ENCODE data around the gene SULT6B1. TPM values are rescaled to one million over a fixed set of nuclear protein-coding genes. Genes with fewer than 3 reads are reported as not detected.

SULT6B1 gene
- total RNA-seq, 1 experiment from 2014 or later: not detected

- no peak for DNase-seq (ENCODE audit: low read depth)
Observed at GRCh38 chr2:37153224-37153623, 35.2 kb downstream of the SULT6B1 start.

- no peak for DNase-seq (ENCODE audit: low read depth)
Observed at GRCh38 chr2:37149626-37150322, 38.7 kb downstream of the SULT6B1 start.

- DNase-seq (ENCODE audit: low read depth): no peak
Observed at GRCh38 chr2:37148325-37148724, 40.1 kb downstream of the SULT6B1 start.

DNA sequence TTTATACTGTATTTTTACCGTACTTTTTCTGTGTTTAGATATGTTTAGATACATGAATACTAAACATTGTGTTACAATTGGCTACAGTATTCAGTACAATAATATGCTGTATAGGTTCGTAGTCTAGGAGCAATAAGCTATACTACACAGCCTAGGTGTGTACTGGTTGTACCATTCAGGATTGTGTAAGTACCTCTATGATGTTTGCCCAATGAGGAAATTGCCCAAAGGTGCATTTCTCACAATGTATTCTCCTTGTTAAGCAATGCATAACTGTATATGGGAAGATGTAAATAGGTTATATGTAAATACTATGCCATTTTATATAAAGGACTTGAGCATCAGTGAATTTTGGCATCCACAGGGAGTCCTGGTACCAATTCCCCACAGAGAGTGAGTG is 42.4 kb downstream of the SULT6B1 start:
- DNase-seq (ENCODE audit: low read depth): no peak

DNA sequence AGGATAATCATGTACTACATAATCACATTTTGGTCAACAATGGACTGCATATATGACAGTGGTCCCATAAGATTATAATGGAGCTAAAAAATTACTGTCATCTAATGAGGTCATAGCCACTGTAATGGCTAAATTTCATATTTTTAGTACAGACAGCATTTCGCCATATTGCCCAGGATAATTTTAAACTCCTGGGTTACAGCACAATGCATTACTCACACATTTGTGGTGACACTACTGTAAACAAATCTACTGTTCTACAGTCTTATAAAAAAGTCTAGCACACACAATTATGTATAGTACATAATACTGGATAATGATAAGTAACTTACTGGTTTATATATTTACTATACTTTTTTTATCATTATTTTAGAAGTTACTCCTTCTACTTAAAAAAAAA is 44.5 kb downstream of the SULT6B1 start:
- no peak for DNase-seq (ENCODE audit: low read depth)

GRCh38 chr2:37142546-37142945 is 45.9 kb downstream of the SULT6B1 start:
- DNase-seq (ENCODE audit: low read depth): no peak

DNA sequence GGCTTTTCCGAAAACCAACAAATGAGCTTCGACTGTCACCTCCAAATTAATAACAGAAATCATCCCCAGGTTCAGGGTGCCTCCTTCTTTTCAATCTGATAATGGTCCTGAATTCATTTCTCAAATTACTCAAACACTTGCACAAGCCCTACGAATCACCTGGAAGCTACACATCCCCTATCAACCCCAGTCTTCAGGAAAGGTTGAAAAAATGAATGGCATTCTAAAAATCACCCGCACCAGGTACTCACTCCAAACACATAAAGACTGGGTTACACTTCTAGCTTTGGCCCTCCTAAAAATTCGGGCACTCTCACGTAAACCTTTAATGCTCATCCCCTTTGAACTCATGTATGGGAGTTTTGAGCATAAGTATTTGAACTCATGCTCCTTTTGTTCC is 55.6 kb downstream of the SULT6B1 start:
- DNase-seq (ENCODE audit: low read depth): no peak

DNA sequence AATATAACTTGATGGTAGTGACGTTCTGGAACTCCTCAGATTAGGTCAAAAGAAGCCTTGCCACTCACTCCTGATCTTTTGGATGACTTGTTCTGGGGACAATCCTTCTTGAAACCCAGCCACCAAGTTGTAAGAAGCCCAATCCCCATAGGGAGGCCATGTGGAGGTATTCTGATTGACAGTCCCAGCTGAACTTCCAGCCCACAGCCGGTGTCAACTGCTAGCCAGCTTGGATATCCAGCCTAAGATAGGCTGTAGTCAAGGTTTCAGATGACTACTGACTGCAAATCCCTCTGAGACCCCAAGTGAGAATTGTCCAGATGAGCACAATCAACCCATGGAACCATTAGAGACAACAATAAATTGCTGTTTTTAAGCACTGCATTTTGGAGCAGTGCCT is 63.1 kb downstream of the SULT6B1 start:
- DNase-seq (ENCODE audit: low read depth): no peak

- no peak for DNase-seq (ENCODE audit: low read depth)
Observed at GRCh38 chr2:37119157-37119556, 69.3 kb downstream of the SULT6B1 start.

Other genes starting within 250 kb of the SULT6B1 start
- 12.1 and 15.2 TPM in 2 replicates for gene STRN, start 222.1 kb downstream of the SULT6B1 start, total RNA-seq (2014; rRNA removed; shearing (Covaris generic))
- 18.5 and 21.6 TPM in 2 replicates for gene HEATR5B, start 104.3 kb downstream of the SULT6B1 start, total RNA-seq (2014; rRNA removed; shearing (Covaris generic))
- gene GPATCH11, start 104.2 kb downstream of the SULT6B1 start, total RNA-seq (2014; rRNA removed; shearing (Covaris generic)): 19.7 and 25.2 TPM in 2 replicates
- gene EIF2AK2, start 31.7 kb downstream of the SULT6B1 start, total RNA-seq (2014; rRNA removed; shearing (Covaris generic)): 20.1 and 28.0 TPM in 2 replicates
- gene CEBPZOS, start 7.8 kb upstream of the SULT6B1 start, total RNA-seq (2014; rRNA removed; shearing (Covaris generic)): 10.5 and 23.5 TPM in 2 replicates
- 130 and 161 TPM in 2 replicates for gene CEBPZ, start 42.9 kb upstream of the SULT6B1 start, total RNA-seq (2014; rRNA removed; shearing (Covaris generic))
- 21.3 and 26.8 TPM in 2 replicates for gene NDUFAF7, start 43.0 kb upstream of the SULT6B1 start, total RNA-seq (2014; rRNA removed; shearing (Covaris generic))
- gene PRKD3, start 136.2 kb upstream of the SULT6B1 start, total RNA-seq (2014; rRNA removed; shearing (Covaris generic)): 70.6 and 102 TPM in 2 replicates
- 27.8 and 42.6 TPM in 2 replicates for gene QPCT, start 156.0 kb upstream of the SULT6B1 start, total RNA-seq (2014; rRNA removed; shearing (Covaris generic))

All from Daoy (cell line).